Suprapubic skin (tissue), 3 donors: Measurements from ENCODE around the gene IFIH1.

Experiments
- CTCF ChIP-seq, 2 donors: fragments of 200-600 bp in 1 of 2; fragments of 450-650 bp in 1 of 2; sonication (generic) in 1 of 2; IDR thresholded peaks; one replicate each; pipeline ENCODE4 v1.5.1; 2016 to 2019; ENCODE audit warnings: antibody characterized with exemption in 2 of 2, mild to moderate bottlenecking in 1 of 2, moderate library complexity in 1 of 2
- EP300 ChIP-seq: sonication (generic); formaldehyde crosslinking; IDR thresholded peaks from one replicate; pipeline ENCODE4 v1.6.1; 2017; ENCODE audit warnings: antibody characterized with exemption

- no peak for TF ChIP-seq CTCF (IDR thresholded peaks at IDR 0.05)
- TF ChIP-seq EP300 = no peak
Observed at GRCh38 chr2:162256591-162256991, 61.9 kb downstream of the IFIH1 start.
